ENCODE results near the gene RIMS3. TPM values are rescaled to one million over a fixed set of nuclear protein-coding genes. Genes with fewer than 3 reads are reported as not detected.

The RIMS3 gene
- 0.14 and 0.18 TPM in 2 replicates for total RNA-seq

GRCh38 chr1:40665335-40666171 is at the start of gene RIMS3:
Gene RIMS3, minus strand, starts transcription at chr1:40665682. Its CDS starts 23,757 bp downstream, at chr1:40641925.

GRCh38 chr1:40691538-40692428 is 26.3 kb upstream of the RIMS3 start, which contains the start of gene NFYC:
Gene NFYC, plus strand, starts transcription at chr1:40691704. Its CDS starts 47,140 bp downstream, at chr1:40738844.

Other genes with a start within 250 kb of the RIMS3 start
- 1.2 and 1.6 TPM in 2 replicates for gene ZFP69B, start 215.2 kb downstream of the RIMS3 start, total RNA-seq
- gene ZFP69, start 188.4 kb downstream of the RIMS3 start, total RNA-seq: 2.5 and 2.8 TPM in 2 replicates
- 4.3 and 6.0 TPM in 2 replicates for gene EXO5, start 156.9 kb downstream of the RIMS3 start, total RNA-seq
- gene ZNF684, start 134.0 kb downstream of the RIMS3 start, total RNA-seq: 2.6 and 3.1 TPM in 2 replicates
- gene NFYC, start 26.0 kb upstream of the RIMS3 start, total RNA-seq: 15.6 and 18.0 TPM in 2 replicates
- gene KCNQ4, start 118.1 kb upstream of the RIMS3 start, total RNA-seq: under 0.01 TPM in 1 of 2 replicates, not detected in the other
- gene CITED4, start 196.7 kb upstream of the RIMS3 start, total RNA-seq: 1.5 and 2.1 TPM in 2 replicates

Data from smooth muscle cell of bladder (primary cell).